ENCODE measurements around the gene FGF13.

The FGF13 gene

DNA sequence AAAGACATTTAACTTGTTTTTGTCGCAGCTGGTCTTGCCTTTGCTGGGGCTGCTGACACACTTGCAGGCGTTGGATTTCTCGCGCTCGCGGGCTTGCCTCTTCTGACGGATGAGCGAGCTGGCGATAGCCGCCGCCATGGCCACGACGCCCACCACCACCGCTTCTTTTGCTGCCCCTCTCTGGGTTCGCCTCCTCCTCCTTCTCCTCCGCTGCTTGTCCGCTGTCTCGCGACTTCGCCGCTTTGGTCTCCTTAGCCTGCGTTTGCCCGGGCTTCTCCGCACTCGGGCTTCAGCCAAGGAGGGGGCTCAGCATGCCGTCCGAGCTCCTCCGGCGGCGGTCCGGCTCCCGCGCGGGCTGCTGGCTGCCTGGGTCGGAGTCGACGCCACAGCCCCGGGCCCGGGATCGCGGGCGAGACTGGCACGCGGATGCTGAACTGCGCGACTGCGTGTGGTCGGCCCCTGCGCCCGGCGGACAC, 613 bp downstream of the FGF13 start:
- H3K9me3 ChIP-seq (ENCODE audit: control insufficient read depth, insufficient read depth, low read length), result no peaks in the 10 kb centered on the region
- H3K4me3 ChIP-seq (ENCODE audit: low read depth, low read length), result peak overlapping the region; percentile 86
- H3K27ac ChIP-seq (ENCODE audit: low read depth, low read length), result no peak overlapping the region
- H3K27me3 ChIP-seq (ENCODE audit: control insufficient read depth, insufficient read depth, low read length), result peaks cover 15% of the 10 kb centered on the region
- peaks cover 26% of the 10 kb centered on the region for H3K36me3 ChIP-seq (ENCODE audit: control insufficient read depth, insufficient read depth, low read length)
- peaks cover 26% of the 10 kb centered on the region for H3K4me1 ChIP-seq (ENCODE audit: control insufficient read depth, insufficient read depth, low read length)
- H3K9ac ChIP-seq (ENCODE audit: low read depth, low read length), result peak overlapping the region; percentile 56

DNA sequence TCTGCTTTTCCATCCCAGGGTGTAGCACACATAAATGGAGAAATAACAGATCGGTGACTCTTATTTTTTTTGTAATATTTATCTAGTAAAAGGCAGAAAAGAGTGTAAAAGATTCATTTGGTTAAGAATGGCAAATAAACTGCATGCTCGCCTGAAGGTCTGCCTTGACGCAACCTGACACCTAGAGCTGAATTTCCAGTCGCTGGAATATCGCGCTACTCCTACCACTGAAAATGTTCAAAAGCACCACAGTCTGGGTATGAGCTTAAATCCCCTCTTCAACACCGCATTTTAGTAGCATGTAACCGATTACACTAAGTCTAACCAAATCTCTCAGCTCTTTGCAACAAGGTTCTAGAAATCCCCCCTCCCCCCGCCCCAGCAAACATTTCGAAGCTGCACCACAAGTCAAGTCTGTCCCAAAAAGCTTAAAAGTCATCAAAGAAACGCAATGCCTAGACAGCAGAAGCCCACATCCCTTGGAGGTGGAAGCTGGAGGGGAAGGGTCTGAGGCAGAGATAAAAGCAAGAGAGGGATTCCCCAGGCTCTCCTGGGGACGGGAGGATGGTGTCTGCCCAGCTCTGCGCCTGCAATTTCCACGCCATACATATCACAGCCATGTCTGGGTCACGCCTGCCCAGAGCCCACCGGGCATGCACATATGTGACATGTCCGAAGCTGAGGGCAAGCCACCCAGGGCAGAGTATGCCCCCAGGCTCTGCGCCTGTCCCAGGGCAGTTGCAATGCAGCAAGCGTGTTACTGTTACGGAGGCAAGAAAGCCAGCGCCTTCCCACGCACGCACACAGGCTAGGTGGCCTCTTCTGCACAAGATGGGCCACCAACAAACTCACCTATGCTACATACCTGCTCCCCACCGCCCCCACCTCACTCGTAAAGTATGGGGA, 1.4 kb downstream of the FGF13 start:
- Histone ChIP-seq H3K9ac (ENCODE audit: low read depth, low read length) (peak overlapping the region; percentile 56; the same call in 1 of the 2 replicates), H3K4me3 (ENCODE audit: low read depth, low read length) (peak overlapping the region; percentile 86)

DNA sequence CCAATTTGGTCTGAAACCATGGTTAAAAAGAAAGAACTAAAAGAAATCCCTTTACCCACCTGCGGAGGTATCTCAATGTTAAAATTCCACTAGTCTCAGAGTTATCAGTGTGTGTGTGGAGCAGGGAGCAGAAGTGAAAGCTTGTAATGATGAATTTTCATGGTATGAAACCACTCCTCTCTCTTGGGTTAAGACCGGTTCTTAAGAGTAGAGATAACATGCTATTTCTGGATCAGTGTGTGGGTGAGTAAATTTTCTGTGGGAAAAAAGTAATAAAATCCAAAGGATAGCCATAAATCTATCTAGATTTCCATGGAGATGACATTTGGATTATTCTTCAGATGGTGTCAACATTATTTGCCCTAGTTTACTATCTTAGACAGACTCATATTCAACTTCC, 3.2 kb downstream of the FGF13 start:
- Histone ChIP-seq H3K4me1 (ENCODE audit: control insufficient read depth, insufficient read depth, low read length) (peaks cover 21% of the 10 kb centered on the region), H3K9ac (ENCODE audit: low read depth, low read length) (no peak overlapping the region), H3K27me3 (ENCODE audit: control insufficient read depth, insufficient read depth, low read length) (peaks cover 15% of the 10 kb centered on the region), H3K27ac (ENCODE audit: low read depth, low read length) (no peak overlapping the region), H3K4me3 (ENCODE audit: low read depth, low read length) (0 out of 2 replicates have a peak overlapping the region, but pooled peaks have one; percentile 86), H3K9me3 (ENCODE audit: control insufficient read depth, insufficient read depth, low read length) (no peaks in the 10 kb centered on the region), H3K36me3 (ENCODE audit: control insufficient read depth, insufficient read depth, low read length) (peaks cover 31% of the 10 kb centered on the region)

More for the DNA sequence above, 1.4 kb downstream of the FGF13 start:
- Histone ChIP-seq H3K36me3 (ENCODE audit: control insufficient read depth, insufficient read depth, low read length) (peaks cover 30% of the 10 kb centered on the region), H3K27me3 (ENCODE audit: control insufficient read depth, insufficient read depth, low read length) (peaks cover 15% of the 10 kb centered on the region), H3K4me1 (ENCODE audit: control insufficient read depth, insufficient read depth, low read length) (peaks cover 24% of the 10 kb centered on the region), H3K27ac (ENCODE audit: low read depth, low read length) (no peak overlapping the region), H3K9me3 (ENCODE audit: control insufficient read depth, insufficient read depth, low read length) (no peaks in the 10 kb centered on the region)

DNA sequence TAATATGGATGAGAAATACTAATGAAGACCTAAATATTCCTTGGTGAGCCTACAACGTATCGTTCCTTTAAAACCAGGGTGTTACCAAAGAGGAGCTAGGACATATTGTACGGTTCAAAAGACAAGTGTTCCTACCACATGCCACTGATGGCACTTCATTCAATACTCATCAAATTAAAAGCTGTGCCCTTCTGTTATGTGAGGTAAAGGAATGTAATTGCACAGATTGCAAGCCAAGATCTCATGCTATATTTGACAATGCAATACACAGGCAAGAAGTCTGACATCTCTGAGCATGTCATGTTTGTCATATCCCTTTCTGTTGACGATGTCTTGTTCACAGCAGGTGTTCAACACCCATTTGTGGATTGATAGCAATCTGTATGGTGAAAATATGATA, 6.9 kb downstream of the FGF13 start:
- no peak overlapping the region for H3K4me3 ChIP-seq (ENCODE audit: low read depth, low read length)
- no peaks in the 10 kb centered on the region for H3K9me3 ChIP-seq (ENCODE audit: control insufficient read depth, insufficient read depth, low read length)
- no peak overlapping the region for H3K27ac ChIP-seq (ENCODE audit: low read depth, low read length)
- H3K4me1 ChIP-seq (ENCODE audit: control insufficient read depth, insufficient read depth, low read length), result peaks cover 10% of the 10 kb centered on the region
- H3K9ac ChIP-seq (ENCODE audit: low read depth, low read length), result no peak overlapping the region
- peaks cover 54% of the 10 kb centered on the region for H3K36me3 ChIP-seq (ENCODE audit: control insufficient read depth, insufficient read depth, low read length)
- peaks cover 2% of the 10 kb centered on the region for H3K27me3 ChIP-seq (ENCODE audit: control insufficient read depth, insufficient read depth, low read length)

DNA sequence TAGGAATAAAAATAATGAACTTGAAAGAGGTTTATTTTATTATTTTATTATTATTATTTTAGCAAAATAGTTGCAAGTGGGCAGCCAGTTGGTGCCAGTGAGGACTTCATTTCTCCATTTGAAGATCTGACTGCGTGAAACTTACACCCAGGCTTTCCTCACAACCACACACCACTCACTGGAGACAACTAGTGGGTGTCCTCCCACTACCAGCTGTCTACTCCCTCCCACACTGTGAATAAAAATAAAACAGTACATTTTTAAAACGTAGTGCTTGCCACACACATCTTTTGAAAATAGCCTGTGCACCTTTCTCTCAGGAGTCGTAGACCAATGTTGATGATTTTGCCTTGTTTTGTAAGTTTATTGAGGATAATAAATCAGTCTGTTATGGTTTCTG, 7.4 kb downstream of the FGF13 start:
- Histone ChIP-seq H3K4me3 (ENCODE audit: low read depth, low read length) (no peak overlapping the region), H3K36me3 (ENCODE audit: control insufficient read depth, insufficient read depth, low read length) (peaks cover 54% of the 10 kb centered on the region), H3K27ac (ENCODE audit: low read depth, low read length) (no peak overlapping the region), H3K4me1 (ENCODE audit: control insufficient read depth, insufficient read depth, low read length) (peaks cover 8% of the 10 kb centered on the region), H3K27me3 (ENCODE audit: control insufficient read depth, insufficient read depth, low read length) (no peaks in the 10 kb centered on the region), H3K9me3 (ENCODE audit: control insufficient read depth, insufficient read depth, low read length) (no peaks in the 10 kb centered on the region), H3K9ac (ENCODE audit: low read depth, low read length) (no peak overlapping the region)

DNA sequence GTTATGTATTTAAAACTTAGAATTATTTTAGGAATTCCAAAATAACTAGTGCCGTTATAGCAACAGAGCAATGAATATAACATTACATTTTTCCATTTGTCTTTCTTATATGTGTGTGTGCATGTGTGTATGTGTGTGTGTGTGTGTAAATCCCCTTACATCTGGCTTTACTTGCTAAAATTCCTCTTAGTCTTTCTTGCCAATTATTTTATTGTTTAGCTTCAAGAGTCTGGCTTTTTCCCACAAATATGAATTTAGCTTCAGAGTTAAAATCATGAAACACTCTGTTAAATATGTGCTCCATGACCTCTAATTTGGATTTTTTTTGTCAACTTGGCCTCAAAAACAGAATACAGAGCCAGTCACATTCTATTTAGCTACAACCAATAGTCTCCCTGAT, 18.9 kb downstream of the FGF13 start:
- Histone ChIP-seq H3K9ac (ENCODE audit: low read depth, low read length) (no peak overlapping the region), H3K27ac (ENCODE audit: low read depth, low read length) (no peak overlapping the region), H3K36me3 (ENCODE audit: control insufficient read depth, insufficient read depth, low read length) (no peaks in the 10 kb centered on the region), H3K27me3 (ENCODE audit: control insufficient read depth, insufficient read depth, low read length) (no peaks in the 10 kb centered on the region), H3K9me3 (ENCODE audit: control insufficient read depth, insufficient read depth, low read length) (no peaks in the 10 kb centered on the region), H3K4me1 (ENCODE audit: control insufficient read depth, insufficient read depth, low read length) (peaks cover 3% of the 10 kb centered on the region; the same call in 1 of the 2 replicates), H3K4me3 (ENCODE audit: low read depth, low read length) (no peak overlapping the region)

DNA sequence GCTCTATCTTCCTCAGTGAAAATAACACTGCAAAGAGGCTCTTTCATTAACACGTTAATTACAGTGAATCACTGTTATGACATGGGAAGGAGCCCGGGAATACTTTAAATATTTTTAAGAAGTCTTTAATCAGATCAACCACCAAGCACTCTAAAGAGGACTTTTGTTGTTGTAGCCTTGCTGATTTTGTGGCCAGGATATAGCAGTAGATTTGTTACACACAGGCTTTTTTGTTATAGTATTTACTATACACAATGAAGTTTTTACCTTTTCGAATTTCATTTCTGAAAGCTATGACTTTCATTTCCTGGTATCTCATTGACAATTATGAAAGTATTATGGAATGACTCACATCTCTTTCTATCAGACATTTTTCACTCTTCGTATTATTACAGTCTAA, 20.3 kb downstream of the FGF13 start:
- Histone ChIP-seq H3K36me3 (ENCODE audit: control insufficient read depth, insufficient read depth, low read length) (no peaks in the 10 kb centered on the region), H3K27me3 (ENCODE audit: control insufficient read depth, insufficient read depth, low read length) (no peaks in the 10 kb centered on the region), H3K9me3 (ENCODE audit: control insufficient read depth, insufficient read depth, low read length) (no peaks in the 10 kb centered on the region), H3K9ac (ENCODE audit: low read depth, low read length) (no peak overlapping the region), H3K27ac (ENCODE audit: low read depth, low read length) (no peak overlapping the region), H3K4me3 (ENCODE audit: low read depth, low read length) (no peak overlapping the region), H3K4me1 (ENCODE audit: control insufficient read depth, insufficient read depth, low read length) (peaks cover 3% of the 10 kb centered on the region; the same call in 1 of the 2 replicates)

DNA sequence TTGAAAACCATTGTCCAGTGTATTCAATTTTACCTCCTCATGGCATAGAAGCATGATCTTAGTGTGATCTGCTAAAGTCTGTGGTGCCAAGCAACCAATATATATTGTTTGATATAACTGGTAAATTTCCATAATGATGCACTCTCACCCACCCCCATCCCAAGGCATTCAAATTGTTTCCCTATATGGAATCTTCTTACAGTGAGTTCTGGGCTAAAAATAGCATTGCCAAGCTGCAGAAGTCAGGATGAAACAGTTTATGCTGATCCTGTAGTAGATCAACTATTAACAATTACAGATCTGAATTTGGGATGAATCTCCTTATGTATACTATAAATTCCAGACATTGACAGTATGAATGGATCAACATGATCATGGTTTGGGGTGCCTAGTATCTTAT, 20.9 kb downstream of the FGF13 start:
- Histone ChIP-seq H3K27ac (ENCODE audit: low read depth, low read length) (no peak overlapping the region), H3K36me3 (ENCODE audit: control insufficient read depth, insufficient read depth, low read length) (no peaks in the 10 kb centered on the region), H3K4me1 (ENCODE audit: control insufficient read depth, insufficient read depth, low read length) (peaks cover 3% of the 10 kb centered on the region; the same call in 1 of the 2 replicates), H3K9me3 (ENCODE audit: control insufficient read depth, insufficient read depth, low read length) (no peaks in the 10 kb centered on the region), H3K4me3 (ENCODE audit: low read depth, low read length) (no peak overlapping the region), H3K9ac (ENCODE audit: low read depth, low read length) (no peak overlapping the region), H3K27me3 (ENCODE audit: control insufficient read depth, insufficient read depth, low read length) (no peaks in the 10 kb centered on the region)

DNA sequence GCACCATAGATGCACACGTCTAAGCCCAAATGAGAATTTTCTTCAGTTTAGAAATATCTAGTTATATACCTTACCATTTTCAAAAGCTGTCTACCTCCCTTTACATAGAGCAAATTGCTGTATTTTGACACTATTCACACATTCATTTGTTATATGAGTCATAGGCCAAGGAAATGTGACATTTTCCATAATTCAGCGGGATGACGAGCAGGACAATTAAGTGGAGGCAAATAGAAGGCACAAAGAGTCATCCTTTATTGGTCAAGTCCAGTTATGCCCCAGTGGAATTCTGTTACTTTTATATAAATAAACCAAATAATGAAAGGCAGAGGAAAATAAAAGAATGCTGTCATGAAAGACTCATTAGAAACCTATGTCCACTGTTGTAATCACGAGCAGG, 27.9 kb downstream of the FGF13 start:
- Histone ChIP-seq H3K4me3 (ENCODE audit: low read depth, low read length) (no peak overlapping the region), H3K9me3 (ENCODE audit: control insufficient read depth, insufficient read depth, low read length) (no peaks in the 10 kb centered on the region), H3K27ac (ENCODE audit: low read depth, low read length) (no peak overlapping the region), H3K27me3 (ENCODE audit: control insufficient read depth, insufficient read depth, low read length) (no peaks in the 10 kb centered on the region), H3K9ac (ENCODE audit: low read depth, low read length) (no peak overlapping the region), H3K4me1 (ENCODE audit: control insufficient read depth, insufficient read depth, low read length) (no peaks in the 10 kb centered on the region), H3K36me3 (ENCODE audit: control insufficient read depth, insufficient read depth, low read length) (no peaks in the 10 kb centered on the region)

DNA sequence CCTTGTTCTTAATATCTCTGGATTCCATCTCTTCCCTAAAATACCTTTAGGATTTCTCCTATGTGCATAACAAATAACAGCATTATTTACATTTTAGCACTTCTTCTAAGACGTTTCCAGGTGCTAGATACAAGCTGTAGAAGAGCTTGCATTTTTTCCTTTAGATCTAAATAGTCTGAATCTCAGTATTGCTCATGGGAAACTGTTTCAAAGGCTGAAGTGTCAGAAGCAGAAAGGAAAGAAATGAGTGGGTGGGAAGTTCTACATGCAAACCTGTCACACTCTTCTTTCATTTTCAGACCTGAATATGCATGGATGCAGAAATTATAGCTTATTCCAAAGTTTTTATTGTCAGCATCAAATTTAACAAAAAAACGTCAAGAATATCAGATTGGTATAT, 41.8 kb downstream of the FGF13 start:
- H3K27me3 ChIP-seq (ENCODE audit: control insufficient read depth, insufficient read depth, low read length), result no peaks in the 10 kb centered on the region
- no peak overlapping the region for H3K27ac ChIP-seq (ENCODE audit: low read depth, low read length)
- H3K9me3 ChIP-seq (ENCODE audit: control insufficient read depth, insufficient read depth, low read length), result no peaks in the 10 kb centered on the region
- peak overlapping the region; percentile 20; the same call in 1 of the 2 replicates for H3K9ac ChIP-seq (ENCODE audit: low read depth, low read length)
- no peaks in the 10 kb centered on the region for H3K36me3 ChIP-seq (ENCODE audit: control insufficient read depth, insufficient read depth, low read length)
- H3K4me1 ChIP-seq (ENCODE audit: control insufficient read depth, insufficient read depth, low read length), result peaks cover 29% of the 10 kb centered on the region
- 0 out of 2 replicates have a peak overlapping the region, but pooled peaks have one; percentile 7 for H3K4me3 ChIP-seq (ENCODE audit: low read depth, low read length)

DNA sequence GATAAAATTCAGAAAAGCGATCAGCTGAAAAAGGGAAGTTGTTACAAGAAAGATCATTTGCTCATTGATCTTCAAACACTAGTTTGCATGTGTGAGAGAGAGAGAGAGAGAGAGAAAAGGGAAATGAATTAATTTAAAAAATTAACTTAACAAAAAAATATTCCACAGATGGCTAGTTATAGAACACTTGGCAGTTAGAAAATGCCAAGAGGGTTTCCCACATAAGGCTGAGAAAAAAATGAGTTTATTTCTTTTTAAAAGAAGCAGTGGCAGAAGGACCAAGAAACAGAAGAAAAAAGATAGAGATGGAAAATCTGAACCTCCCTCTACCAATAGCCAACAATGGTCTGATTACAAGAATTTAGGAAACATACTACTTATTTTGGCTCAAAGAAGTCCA, 47.1 kb downstream of the FGF13 start:
- no peaks in the 10 kb centered on the region for H3K36me3 ChIP-seq (ENCODE audit: control insufficient read depth, insufficient read depth, low read length)
- no peaks in the 10 kb centered on the region for H3K27me3 ChIP-seq (ENCODE audit: control insufficient read depth, insufficient read depth, low read length)
- H3K9me3 ChIP-seq (ENCODE audit: control insufficient read depth, insufficient read depth, low read length), result no peaks in the 10 kb centered on the region
- no peak overlapping the region for H3K9ac ChIP-seq (ENCODE audit: low read depth, low read length)
- H3K27ac ChIP-seq (ENCODE audit: low read depth, low read length), result no peak overlapping the region
- no peak overlapping the region for H3K4me3 ChIP-seq (ENCODE audit: low read depth, low read length)
- H3K4me1 ChIP-seq (ENCODE audit: control insufficient read depth, insufficient read depth, low read length), result peaks cover 44% of the 10 kb centered on the region
